ENCODE data around the gene AMH. TPM values are rescaled to one million over a fixed set of nuclear protein-coding genes. Genes with fewer than 3 reads are reported as not detected.

AMH gene
- total and polyA plus RNA-seq, 2 of the 13 experiments (the other 11 are each of a cell fraction or from before 2014, with no cell fraction given), result 0.03 to 0.18 TPM

DNA sequence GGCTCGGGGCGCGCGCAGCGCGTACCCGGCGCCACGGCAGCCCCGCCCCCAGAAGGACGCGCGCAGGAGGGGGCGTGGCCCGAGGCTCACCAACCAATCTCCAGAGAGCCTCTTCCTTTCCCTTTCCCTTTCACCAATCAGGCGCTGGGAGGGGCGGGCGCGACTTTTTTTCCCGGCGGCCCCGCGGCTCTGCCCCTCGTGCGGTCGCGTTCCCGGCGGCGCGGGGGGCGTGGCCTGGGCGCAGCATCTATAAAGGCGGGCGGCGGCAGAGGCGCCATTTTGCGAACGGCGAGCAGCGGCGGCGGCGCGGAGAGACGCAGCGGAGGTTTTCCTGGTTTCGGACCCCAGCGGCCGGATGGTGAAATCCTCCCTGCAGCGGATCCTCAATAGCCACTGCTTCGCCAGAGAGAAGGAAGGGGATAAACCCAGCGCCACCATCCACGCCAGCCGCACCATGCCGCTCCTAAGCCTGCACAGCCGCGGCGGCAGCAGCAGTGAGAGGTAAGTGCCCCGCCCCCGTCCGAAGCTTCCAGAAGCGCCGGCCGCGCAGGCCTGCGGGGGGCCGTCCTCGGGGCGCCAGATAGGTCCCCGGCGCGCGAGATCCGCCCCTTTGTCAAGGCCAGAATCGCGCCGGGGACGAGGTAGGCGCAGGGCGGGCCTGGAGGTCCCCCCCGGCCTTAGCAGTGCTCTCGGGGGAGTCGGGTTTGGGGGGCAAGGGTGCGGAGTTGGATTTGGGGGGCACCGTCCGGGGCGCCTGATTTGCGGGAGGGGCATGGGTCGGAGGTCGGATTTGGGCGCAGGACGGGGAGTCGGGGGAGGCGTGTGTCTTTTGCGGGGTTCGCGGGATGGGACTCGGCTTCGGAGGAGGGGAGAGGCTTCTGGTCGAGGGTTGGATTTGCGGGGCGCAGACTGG is 20.4 kb downstream of the AMH start (continued):
- TF ChIP-seq ESRRA (CRISPR knock-in tag; IDR thresholded peaks at IDR 0.05; ENCODE audit: low read depth) (no peak), SMC3 (IDR thresholded peaks at IDR 0.05; ENCODE audit: low read length) (no peak), ZNF329 (CRISPR knock-in tag; IDR thresholded peaks at IDR 0.05; ENCODE audit: low read depth) (no peak), ZNF510 (CRISPR knock-in tag; IDR thresholded peaks at IDR 0.05; ENCODE audit: low read depth) (no peak; the same call in 1 of the 2 replicates), GABPA (IDR thresholded peaks at IDR 0.05; ENCODE audit: low read depth, low read length) (no peak), GABPA (CRISPR knock-in tag; IDR thresholded peaks at IDR 0.05; ENCODE audit: low read depth) (no peak), ZNF136 (CRISPR knock-in tag; IDR thresholded peaks at IDR 0.05; ENCODE audit: low read depth) (no peak), NFIB (CRISPR knock-in tag; IDR thresholded peaks at IDR 0.05; ENCODE audit: borderline replicate concordance) (no peak), ZNF274 (CRISPR knock-in tag; IDR thresholded peaks at IDR 0.05) (0 out of 2 replicates have a peak, but pooled peaks have one; percentile 33), ZNF562 (CRISPR knock-in tag; IDR thresholded peaks at IDR 0.05; ENCODE audit: borderline replicate concordance) (no peak), ZNF317 (CRISPR knock-in tag; IDR thresholded peaks at IDR 0.05) (peak; percentile 70; the same call in 1 of the 2 replicates), MIER2 (CRISPR knock-in tag; IDR thresholded peaks at IDR 0.05) (no peak), ZSCAN20 (CRISPR knock-in tag; IDR thresholded peaks at IDR 0.05; ENCODE audit: borderline replicate concordance) (no peak), NFE2L1 (CRISPR knock-in tag; IDR thresholded peaks at IDR 0.05; ENCODE audit: borderline replicate concordance) (no peak), EEA1 (CRISPR knock-in tag; IDR thresholded peaks at IDR 0.05; ENCODE audit: borderline replicate concordance) (peak; percentile 91; the same call in 1 of the 2 replicates), CCAR2 (optimal IDR thresholded peaks at IDR 0.05; ENCODE audit: low read depth, low read length) (no peak), CEBPB (IDR thresholded peaks at IDR 0.05; ENCODE audit: borderline replicate concordance, low read depth, low read length) (no peak), ZNF567 (CRISPR knock-in tag; IDR thresholded peaks at IDR 0.05; ENCODE audit: borderline replicate concordance) (0 out of 2 replicates have a peak, but pooled peaks have one; percentile 49), ZNF496 (CRISPR knock-in tag; IDR thresholded peaks at IDR 0.05; ENCODE audit: insufficient replicate concordance) (no peak), ZNF749 (CRISPR knock-in tag; IDR thresholded peaks at IDR 0.05; ENCODE audit: borderline replicate concordance) (peak; percentile 51; the same call in 1 of the 2 replicates), ZNF83 (CRISPR knock-in tag; IDR thresholded peaks at IDR 0.05; ENCODE audit: borderline replicate concordance) (peak; percentile 27; the same call in 1 of the 2 replicates), SP4 (CRISPR knock-in tag; IDR thresholded peaks at IDR 0.05) (peak; percentile 99), ZNF432 (CRISPR knock-in tag; IDR thresholded peaks at IDR 0.05; ENCODE audit: borderline replicate concordance) (0 out of 2 replicates have a peak, but pooled peaks have one; percentile 5), ZNF607 (CRISPR knock-in tag; IDR thresholded peaks at IDR 0.05; ENCODE audit: borderline replicate concordance) (peak; percentile 82)
- TF ChIP-seq, protein P1, sequence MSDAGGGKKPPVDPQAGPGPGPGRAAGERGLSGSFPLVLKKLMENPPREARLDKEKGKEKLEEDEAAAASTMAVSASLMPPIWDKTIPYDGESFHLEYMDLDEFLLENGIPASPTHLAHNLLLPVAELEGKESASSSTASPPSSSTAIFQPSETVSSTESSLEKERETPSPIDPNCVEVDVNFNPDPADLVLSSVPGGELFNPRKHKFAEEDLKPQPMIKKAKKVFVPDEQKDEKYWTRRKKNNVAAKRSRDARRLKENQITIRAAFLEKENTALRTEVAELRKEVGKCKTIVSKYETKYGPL (CRISPR knock-in tag; IDR thresholded peaks at IDR 0.05), result no peak
- TF ChIP-seq, protein P2, sequence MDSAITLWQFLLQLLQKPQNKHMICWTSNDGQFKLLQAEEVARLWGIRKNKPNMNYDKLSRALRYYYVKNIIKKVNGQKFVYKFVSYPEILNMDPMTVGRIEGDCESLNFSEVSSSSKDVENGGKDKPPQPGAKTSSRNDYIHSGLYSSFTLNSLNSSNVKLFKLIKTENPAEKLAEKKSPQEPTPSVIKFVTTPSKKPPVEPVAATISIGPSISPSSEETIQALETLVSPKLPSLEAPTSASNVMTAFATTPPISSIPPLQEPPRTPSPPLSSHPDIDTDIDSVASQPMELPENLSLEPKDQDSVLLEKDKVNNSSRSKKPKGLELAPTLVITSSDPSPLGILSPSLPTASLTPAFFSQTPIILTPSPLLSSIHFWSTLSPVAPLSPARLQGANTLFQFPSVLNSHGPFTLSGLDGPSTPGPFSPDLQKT (CRISPR knock-in tag; IDR thresholded peaks at IDR 0.05; ENCODE audit: borderline replicate concordance), result 0 out of 2 replicates have a peak, but pooled peaks have one; percentile 61
- TF ChIP-seq, protein P3, sequence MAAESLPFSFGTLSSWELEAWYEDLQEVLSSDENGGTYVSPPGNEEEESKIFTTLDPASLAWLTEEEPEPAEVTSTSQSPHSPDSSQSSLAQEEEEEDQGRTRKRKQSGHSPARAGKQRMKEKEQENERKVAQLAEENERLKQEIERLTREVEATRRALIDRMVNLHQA (CRISPR knock-in tag; IDR thresholded peaks at IDR 0.05), result no peak
- TF ChIP-seq, protein P4, sequence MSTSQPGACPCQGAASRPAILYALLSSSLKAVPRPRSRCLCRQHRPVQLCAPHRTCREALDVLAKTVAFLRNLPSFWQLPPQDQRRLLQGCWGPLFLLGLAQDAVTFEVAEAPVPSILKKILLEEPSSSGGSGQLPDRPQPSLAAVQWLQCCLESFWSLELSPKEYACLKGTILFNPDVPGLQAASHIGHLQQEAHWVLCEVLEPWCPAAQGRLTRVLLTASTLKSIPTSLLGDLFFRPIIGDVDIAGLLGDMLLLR (CRISPR knock-in tag; IDR thresholded peaks at IDR 0.05), result no peak

Measured in HepG2 (cell line).